ENCODE measurements around the gene DNM3.

DNM3 gene

GRCh38 chr1:171871848-171872247 is 30.6 kb downstream of the DNM3 start:
- no peak overlapping the region for H3K9ac ChIP-seq (ENCODE audit: low read length)
- no peak overlapping the region for H3K4me3 ChIP-seq (ENCODE audit: low read depth, low read length, poor library complexity, severe bottlenecking)
- H3K79me2 ChIP-seq (ENCODE audit: insufficient read depth, low read length), result no peaks in the 10 kb centered on the region
- TF ChIP-seq CTCF (IDR thresholded peaks at IDR 0.05; ENCODE audit: low read length) (no peak), EZH2 (IDR thresholded peaks at IDR 0.05; ENCODE audit: borderline replicate concordance, low read length) (no peak)
- no peaks in the 10 kb centered on the region for H3K4me1 ChIP-seq (ENCODE audit: insufficient read depth, low read length, severe bottlenecking)
- H3F3A ChIP-seq (ENCODE audit: insufficient read depth, low read length), result no peaks in the 10 kb centered on the region
- H2AFZ ChIP-seq (ENCODE audit: low read length), result no peak overlapping the region
- H3K9me2 ChIP-seq (ENCODE audit: low read depth, low read length), result no peaks in the 10 kb centered on the region
- no peaks in the 10 kb centered on the region for H3K36me3 ChIP-seq (ENCODE audit: insufficient read depth, low read length)
- no peaks in the 10 kb centered on the region for H3K9me3 ChIP-seq (ENCODE audit: low read length)
- no peaks in the 10 kb centered on the region for H3K27me3 ChIP-seq (ENCODE audit: insufficient read depth, low read length)
- no peak overlapping the region for H3K27ac ChIP-seq (ENCODE audit: low read depth, low read length, poor library complexity, severe bottlenecking)
- H4K20me1 ChIP-seq (ENCODE audit: insufficient read depth, low read length), result no peaks in the 10 kb centered on the region
- H3K4me2 ChIP-seq (ENCODE audit: low read length), result no peak overlapping the region

- no peaks in the 10 kb centered on the region for H3K79me2 ChIP-seq (ENCODE audit: insufficient read depth, low read length)
- no peak overlapping the region for H3K4me2 ChIP-seq (ENCODE audit: low read length)
- no peaks in the 10 kb centered on the region for H3K9me3 ChIP-seq (ENCODE audit: low read length)
- no peak overlapping the region for H3K27ac ChIP-seq (ENCODE audit: low read depth, low read length, poor library complexity, severe bottlenecking)
- no peaks in the 10 kb centered on the region for H3K36me3 ChIP-seq (ENCODE audit: insufficient read depth, low read length)
- no peak overlapping the region for H2AFZ ChIP-seq (ENCODE audit: low read length)
- H3K9me2 ChIP-seq (ENCODE audit: low read depth, low read length), result no peaks in the 10 kb centered on the region
- no peak overlapping the region for H3K9ac ChIP-seq (ENCODE audit: low read length)
- no peaks in the 10 kb centered on the region for H3K4me1 ChIP-seq (ENCODE audit: insufficient read depth, low read length, severe bottlenecking)
- TF ChIP-seq CTCF (IDR thresholded peaks at IDR 0.05; ENCODE audit: low read length), result no peak
- no peak for TF ChIP-seq EZH2 (IDR thresholded peaks at IDR 0.05; ENCODE audit: borderline replicate concordance, low read length)
- no peaks in the 10 kb centered on the region for H3F3A ChIP-seq (ENCODE audit: insufficient read depth, low read length)
- H3K27me3 ChIP-seq (ENCODE audit: insufficient read depth, low read length), result no peaks in the 10 kb centered on the region
- H3K4me3 ChIP-seq (ENCODE audit: low read depth, low read length, poor library complexity, severe bottlenecking), result no peak overlapping the region
- H4K20me1 ChIP-seq (ENCODE audit: insufficient read depth, low read length), result no peaks in the 10 kb centered on the region
Observed at GRCh38 chr1:171872430-171872829, 31.1 kb downstream of the DNM3 start.

- no peaks in the 10 kb centered on the region for H3K79me2 ChIP-seq (ENCODE audit: insufficient read depth, low read length)
- no peaks in the 10 kb centered on the region for H3K9me3 ChIP-seq (ENCODE audit: low read length)
- H2AFZ ChIP-seq (ENCODE audit: low read length), result no peak overlapping the region
- H3K4me3 ChIP-seq (ENCODE audit: low read depth, low read length, poor library complexity, severe bottlenecking), result no peak overlapping the region
- H3K4me1 ChIP-seq (ENCODE audit: insufficient read depth, low read length, severe bottlenecking), result no peaks in the 10 kb centered on the region
- no peaks in the 10 kb centered on the region for H3K36me3 ChIP-seq (ENCODE audit: insufficient read depth, low read length)
- H3K4me2 ChIP-seq (ENCODE audit: low read length), result no peak overlapping the region
- H3K27ac ChIP-seq (ENCODE audit: low read depth, low read length, poor library complexity, severe bottlenecking), result no peak overlapping the region
- no peaks in the 10 kb centered on the region for H3K9me2 ChIP-seq (ENCODE audit: low read depth, low read length)
- H3K9ac ChIP-seq (ENCODE audit: low read length), result no peak overlapping the region
- H4K20me1 ChIP-seq (ENCODE audit: insufficient read depth, low read length), result no peaks in the 10 kb centered on the region
- H3F3A ChIP-seq (ENCODE audit: insufficient read depth, low read length), result no peaks in the 10 kb centered on the region
- H3K27me3 ChIP-seq (ENCODE audit: insufficient read depth, low read length), result no peaks in the 10 kb centered on the region
- TF ChIP-seq EZH2 (IDR thresholded peaks at IDR 0.05; ENCODE audit: borderline replicate concordance, low read length), result no peak
- TF ChIP-seq CTCF (IDR thresholded peaks at IDR 0.05; ENCODE audit: low read length), result no peak
Observed at GRCh38 chr1:171873664-171874063, 32.4 kb downstream of the DNM3 start.

Data from OCI-LY1 (cell line).